Measurements from ENCODE around the gene SCG2. TPM values are rescaled to one million over a fixed set of nuclear protein-coding genes. Genes with fewer than 3 reads are reported as not detected.

SCG2 gene
- total RNA-seq, 1 donor from 2014 or later = 75.1 TPM

DNA sequence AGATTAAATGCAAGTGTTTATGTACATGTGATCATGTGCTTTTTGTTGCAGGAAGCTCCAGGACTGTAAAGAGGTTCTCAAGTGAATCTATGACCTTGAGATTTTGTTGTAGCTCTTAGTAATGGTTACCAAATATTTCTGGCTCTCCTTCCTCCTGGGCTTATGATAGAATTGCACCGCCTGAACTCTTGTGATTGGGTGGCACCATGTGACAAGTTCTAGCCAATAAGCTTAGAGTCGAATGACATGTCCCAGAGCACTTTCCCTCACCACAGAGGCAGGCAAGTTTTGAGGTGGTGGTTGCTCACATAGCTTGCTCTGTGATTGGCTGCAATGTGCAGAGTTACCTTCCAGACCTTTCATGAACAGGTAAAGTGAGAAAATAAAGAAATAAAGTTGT, 8.9 kb upstream of the SCG2 start:
- Mint-ChIP-seq H3K4me3 (no peak overlapping the region), H3K4me1 (ENCODE audit: unreplicated experiment) (peaks cover 12% of the 10 kb centered on the region), H3K27ac (no peak overlapping the region), H3K9me3 (no peaks in the 10 kb centered on the region), H3K36me3 (no peaks in the 10 kb centered on the region), H3K27me3 (peaks cover 34% of the 10 kb centered on the region)
- DNase-seq (ENCODE audit: extremely low spot score, unreplicated experiment) = no peak
- TF ChIP-seq, protein P1, sequence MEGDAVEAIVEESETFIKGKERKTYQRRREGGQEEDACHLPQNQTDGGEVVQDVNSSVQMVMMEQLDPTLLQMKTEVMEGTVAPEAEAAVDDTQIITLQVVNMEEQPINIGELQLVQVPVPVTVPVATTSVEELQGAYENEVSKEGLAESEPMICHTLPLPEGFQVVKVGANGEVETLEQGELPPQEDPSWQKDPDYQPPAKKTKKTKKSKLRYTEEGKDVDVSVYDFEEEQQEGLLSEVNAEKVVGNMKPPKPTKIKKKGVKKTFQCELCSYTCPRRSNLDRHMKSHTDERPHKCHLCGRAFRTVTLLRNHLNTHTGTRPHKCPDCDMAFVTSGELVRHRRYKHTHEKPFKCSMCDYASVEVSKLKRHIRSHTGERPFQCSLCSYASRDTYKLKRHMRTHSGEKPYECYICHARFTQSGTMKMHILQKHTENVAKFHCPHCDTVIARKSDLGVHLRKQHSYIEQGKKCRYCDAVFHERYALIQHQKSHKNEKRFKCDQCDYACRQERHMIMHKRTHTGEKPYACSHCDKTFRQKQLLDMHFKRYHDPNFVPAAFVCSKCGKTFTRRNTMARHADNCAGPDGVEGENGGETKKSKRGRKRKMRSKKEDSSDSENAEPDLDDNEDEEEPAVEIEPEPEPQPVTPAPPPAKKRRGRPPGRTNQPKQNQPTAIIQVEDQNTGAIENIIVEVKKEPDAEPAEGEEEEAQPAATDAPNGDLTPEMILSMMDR (conservative IDR thresholded peaks at IDR 0.05) = no peak

DNA sequence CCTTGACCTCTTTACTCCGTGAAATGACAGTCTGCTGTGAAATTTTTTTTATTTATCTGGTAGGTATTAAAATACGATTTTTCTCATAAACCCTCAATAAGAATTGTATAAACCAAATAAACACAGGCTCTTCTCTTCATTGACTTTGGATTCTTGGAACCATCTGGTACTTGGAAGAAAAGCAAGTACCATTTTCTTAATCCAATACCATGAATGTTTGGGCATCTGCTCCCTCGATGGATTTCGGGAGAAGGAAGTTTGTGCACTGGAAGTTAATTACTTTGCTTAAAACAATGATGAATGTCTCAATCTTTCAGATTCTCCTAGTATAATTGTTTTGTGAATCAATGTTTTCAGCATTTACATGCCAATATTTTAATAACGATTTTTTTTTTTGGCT, 5.3 kb upstream of the SCG2 start:
- Mint-ChIP-seq H3K36me3 (no peaks in the 10 kb centered on the region), H3K4me1 (ENCODE audit: unreplicated experiment) (no peaks in the 10 kb centered on the region), H3K27ac (no peak overlapping the region), H3K9me3 (no peaks in the 10 kb centered on the region), H3K27me3 (peaks cover 25% of the 10 kb centered on the region), H3K4me3 (no peak overlapping the region)
- TF ChIP-seq, protein P1 (conservative IDR thresholded peaks at IDR 0.05) = no peak
- DNase-seq (ENCODE audit: extremely low spot score, unreplicated experiment) = no peak

DNA sequence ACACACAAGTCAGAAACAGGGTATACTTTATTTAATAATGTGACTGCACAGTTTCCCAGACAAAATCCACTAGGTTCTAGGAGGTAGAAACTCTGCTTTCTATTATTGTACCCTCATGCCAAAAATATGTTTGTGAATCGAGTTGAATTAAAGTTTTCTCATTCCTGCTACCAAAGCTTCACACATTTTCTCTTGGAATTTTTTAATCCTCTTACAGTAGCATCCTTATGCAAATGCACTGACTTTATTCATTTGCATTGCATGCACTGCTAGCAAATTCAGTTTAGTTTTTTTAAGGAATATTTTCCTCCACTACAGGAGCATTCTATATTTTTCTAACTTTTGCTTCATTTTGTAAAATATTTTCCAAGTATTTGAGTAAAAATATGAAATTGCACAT, 4.8 kb upstream of the SCG2 start:
- Mint-ChIP-seq H3K9me3 (no peaks in the 10 kb centered on the region), H3K27ac (no peak overlapping the region), H3K4me3 (no peak overlapping the region), H3K36me3 (no peaks in the 10 kb centered on the region), H3K4me1 (ENCODE audit: unreplicated experiment) (peaks cover 2% of the 10 kb centered on the region), H3K27me3 (peaks cover 27% of the 10 kb centered on the region)
- TF ChIP-seq, protein P1 (conservative IDR thresholded peaks at IDR 0.05) = no peak
- no peak for DNase-seq (ENCODE audit: extremely low spot score, unreplicated experiment)

DNA sequence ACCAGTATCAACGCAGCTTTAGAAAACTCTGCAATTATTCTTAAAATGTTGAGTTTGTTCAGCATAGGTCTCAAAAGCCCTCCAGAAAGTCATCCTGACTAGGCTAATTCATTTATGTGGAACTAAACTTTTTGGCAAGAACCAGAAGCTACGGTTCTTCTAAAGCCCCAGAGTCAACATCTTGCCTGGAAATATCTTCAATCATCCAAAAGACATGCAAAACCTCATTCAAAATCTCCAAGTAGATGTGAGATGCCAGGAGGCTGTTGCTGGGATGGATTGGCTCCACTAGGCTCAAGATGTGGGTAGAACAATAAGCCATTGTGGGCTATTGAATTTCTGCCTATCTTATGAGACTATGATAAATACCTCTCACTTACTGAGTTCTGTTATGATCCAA, 2.1 kb upstream of the SCG2 start:
- Mint-ChIP-seq H3K4me1 (ENCODE audit: unreplicated experiment) (peaks cover 4% of the 10 kb centered on the region), H3K9me3 (no peaks in the 10 kb centered on the region), H3K4me3 (no peak overlapping the region), H3K27ac (no peak overlapping the region), H3K27me3 (peaks cover 33% of the 10 kb centered on the region), H3K36me3 (no peaks in the 10 kb centered on the region)
- TF ChIP-seq, protein P1 (conservative IDR thresholded peaks at IDR 0.05) = no peak
- no peak for DNase-seq (ENCODE audit: extremely low spot score, unreplicated experiment)

DNA sequence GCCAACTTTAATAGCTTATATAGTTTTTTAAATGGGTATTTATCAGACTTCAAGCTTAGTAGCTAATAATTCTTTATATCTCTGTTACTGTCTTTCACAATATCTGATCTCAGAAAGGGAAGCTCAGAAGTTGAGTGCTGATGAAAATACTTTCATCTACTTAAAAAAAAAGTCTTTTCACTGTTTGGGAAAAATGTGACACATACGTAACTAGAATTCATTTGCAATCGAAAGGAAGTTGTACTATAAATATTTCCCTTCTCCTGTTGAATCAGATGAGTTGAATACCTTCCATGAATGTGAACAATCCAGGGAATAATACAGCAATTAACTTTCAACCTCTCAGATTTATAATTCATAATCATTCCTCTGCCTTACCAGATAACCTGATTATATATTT, 811 bp upstream of the SCG2 start:
- peaks cover 44% of the 10 kb centered on the region for H3K27me3 Mint-ChIP-seq
- H3K4me3 Mint-ChIP-seq = no peak overlapping the region
- TF ChIP-seq, protein P1 (conservative IDR thresholded peaks at IDR 0.05) = no peak
- DNase-seq (ENCODE audit: extremely low spot score, unreplicated experiment) = no peak
- H3K36me3 Mint-ChIP-seq = no peaks in the 10 kb centered on the region
- no peaks in the 10 kb centered on the region for H3K9me3 Mint-ChIP-seq
- H3K27ac Mint-ChIP-seq = no peak overlapping the region
- peaks cover 4% of the 10 kb centered on the region for H3K4me1 Mint-ChIP-seq (ENCODE audit: unreplicated experiment)

DNA sequence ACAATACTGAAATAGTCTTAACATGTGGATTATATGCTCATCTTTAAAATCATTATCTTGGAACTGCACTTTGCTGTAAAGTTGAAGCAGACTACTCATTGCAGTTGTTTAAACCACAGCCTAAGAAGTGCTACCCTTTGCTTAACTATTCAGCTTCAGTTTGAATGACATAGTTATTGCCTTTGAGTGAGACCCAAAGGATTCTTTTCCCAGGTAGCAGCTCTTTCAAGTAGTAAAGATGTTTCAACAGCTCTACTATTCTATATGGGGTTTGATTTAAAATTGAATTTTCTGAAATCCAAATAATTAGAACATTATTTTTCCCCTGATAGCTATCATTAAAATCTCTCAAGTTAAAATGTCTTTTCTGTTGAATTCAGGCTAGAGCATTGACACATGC, 1.1 kb downstream of the SCG2 start:
- DNase-seq (ENCODE audit: extremely low spot score, unreplicated experiment) = no peak
- peaks cover 44% of the 10 kb centered on the region for H3K27me3 Mint-ChIP-seq
- TF ChIP-seq, protein P1 (conservative IDR thresholded peaks at IDR 0.05) = no peak
- H3K36me3 Mint-ChIP-seq = no peaks in the 10 kb centered on the region
- H3K27ac Mint-ChIP-seq = no peak overlapping the region
- H3K9me3 Mint-ChIP-seq = no peaks in the 10 kb centered on the region
- no peak overlapping the region for H3K4me3 Mint-ChIP-seq
- peaks cover 4% of the 10 kb centered on the region for H3K4me1 Mint-ChIP-seq (ENCODE audit: unreplicated experiment)

Measured in type B pancreatic cell (in vitro differentiated cells).